Cardiac fibroblast (primary cell): ENCODE results near the gene ZBTB20.

Experiments used
- DNase-seq, 2 donors: peaks; one replicate each; pipeline versions ENCODE4 v3.0.0 to v3.0.0-alpha.2; 2010; ENCODE audit warnings: low read depth in 2 of 2
- H3K4me3 ChIP-seq, 2 donors: replicated peaks in 1 of 2; 1 replicate in 1 of 2; 2 replicates in 1 of 2; pipeline ENCODE4 v1.5.1; 2011; ENCODE audit warnings: low read depth in 2 of 2, low read length in 2 of 2, mild to moderate bottlenecking in 2 of 2, moderate library complexity in 1 of 2
- TF ChIP-seq, protein P1 (sequence below): IDR thresholded peaks from one replicate; pipeline ENCODE4 v1.5.1; 2011; ENCODE audit warnings: low read depth, mild to moderate bottlenecking, low read length, inconsistent platforms

The ZBTB20 gene

GRCh38 chr3:114712728-114713492 is 434.2 kb downstream of the ZBTB20 start:
- DNase-seq: no peak
- TF ChIP-seq, protein P1, sequence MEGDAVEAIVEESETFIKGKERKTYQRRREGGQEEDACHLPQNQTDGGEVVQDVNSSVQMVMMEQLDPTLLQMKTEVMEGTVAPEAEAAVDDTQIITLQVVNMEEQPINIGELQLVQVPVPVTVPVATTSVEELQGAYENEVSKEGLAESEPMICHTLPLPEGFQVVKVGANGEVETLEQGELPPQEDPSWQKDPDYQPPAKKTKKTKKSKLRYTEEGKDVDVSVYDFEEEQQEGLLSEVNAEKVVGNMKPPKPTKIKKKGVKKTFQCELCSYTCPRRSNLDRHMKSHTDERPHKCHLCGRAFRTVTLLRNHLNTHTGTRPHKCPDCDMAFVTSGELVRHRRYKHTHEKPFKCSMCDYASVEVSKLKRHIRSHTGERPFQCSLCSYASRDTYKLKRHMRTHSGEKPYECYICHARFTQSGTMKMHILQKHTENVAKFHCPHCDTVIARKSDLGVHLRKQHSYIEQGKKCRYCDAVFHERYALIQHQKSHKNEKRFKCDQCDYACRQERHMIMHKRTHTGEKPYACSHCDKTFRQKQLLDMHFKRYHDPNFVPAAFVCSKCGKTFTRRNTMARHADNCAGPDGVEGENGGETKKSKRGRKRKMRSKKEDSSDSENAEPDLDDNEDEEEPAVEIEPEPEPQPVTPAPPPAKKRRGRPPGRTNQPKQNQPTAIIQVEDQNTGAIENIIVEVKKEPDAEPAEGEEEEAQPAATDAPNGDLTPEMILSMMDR: no peak
- H3K4me3 ChIP-seq: no peak overlapping the region

DNA sequence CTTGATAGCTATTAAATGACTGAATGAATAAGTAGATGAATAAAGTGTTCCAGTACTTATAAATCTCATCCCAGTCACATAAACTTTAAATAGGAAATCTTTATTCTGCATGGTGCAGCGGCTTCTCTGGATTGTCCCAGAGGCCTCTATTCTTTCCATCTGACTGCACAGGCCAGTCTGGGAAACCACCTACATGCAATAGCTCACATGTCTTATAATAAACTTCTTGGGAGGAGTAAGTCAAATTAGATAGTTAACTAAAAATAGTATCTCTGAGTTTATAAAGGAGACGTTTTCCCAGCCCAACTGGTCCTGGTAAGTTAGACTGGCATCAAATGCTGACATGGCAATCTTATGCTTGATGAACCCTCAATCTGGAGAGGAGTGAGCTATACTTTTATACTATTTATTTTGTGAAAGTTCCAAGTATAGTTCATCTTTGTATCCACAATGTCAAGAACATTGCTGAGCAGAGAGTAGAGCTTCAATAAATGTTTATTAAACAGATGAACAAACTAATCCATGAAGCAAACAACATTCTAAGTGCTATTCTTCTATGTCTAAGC is 435.7 kb downstream of the ZBTB20 start:
- TF ChIP-seq, protein P1: no peak
- H3K4me3 ChIP-seq: no peak overlapping the region
- no peak for DNase-seq

GRCh38 chr3:114709102-114709501 is 438.0 kb downstream of the ZBTB20 start:
- no peak overlapping the region for H3K4me3 ChIP-seq
- TF ChIP-seq, protein P1: no peak
- DNase-seq: peak; percentile 22 to 62

DNA sequence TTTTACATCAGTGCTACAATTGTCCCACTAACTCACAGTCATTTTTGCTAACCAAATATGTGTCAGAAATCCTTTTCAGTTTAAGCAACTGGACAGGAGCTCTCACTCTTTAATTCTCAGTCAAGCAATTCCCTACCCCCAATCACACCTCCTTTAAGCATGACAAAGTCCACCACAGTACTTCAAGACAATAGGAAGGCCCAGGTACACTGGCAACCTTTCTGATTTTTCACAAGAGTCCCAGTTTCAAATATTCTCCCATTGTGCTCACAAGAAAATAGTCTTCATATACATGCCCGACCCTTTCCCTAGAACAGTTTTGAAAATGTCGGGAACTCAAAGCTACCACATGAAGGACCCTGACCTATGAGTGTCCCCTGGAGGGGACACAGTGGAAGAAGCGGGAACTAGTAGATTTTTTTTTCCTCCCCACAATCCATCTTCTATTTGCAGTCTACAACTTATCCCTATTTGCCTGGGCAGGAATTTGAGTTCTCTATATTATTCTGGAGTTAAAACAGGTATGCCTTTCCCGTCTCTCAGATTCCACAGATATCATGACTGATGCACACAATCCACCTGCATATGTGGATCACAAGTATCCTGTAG is 439.7 kb downstream of the ZBTB20 start:
- no peak overlapping the region for H3K4me3 ChIP-seq
- no peak for DNase-seq
- TF ChIP-seq, protein P1: no peak

GRCh38 chr3:114706591-114707232 is 440.4 kb downstream of the ZBTB20 start:
- TF ChIP-seq, protein P1: no peak
- peak; percentile 11 to 68 for DNase-seq
- H3K4me3 ChIP-seq: no peak overlapping the region

GRCh38 chr3:114700637-114701234 is 446.4 kb downstream of the ZBTB20 start:
- H3K4me3 ChIP-seq: no peak overlapping the region
- TF ChIP-seq, protein P1: no peak
- DNase-seq: no peak
